ENCODE data around the gene RC3H1.

DNA sequence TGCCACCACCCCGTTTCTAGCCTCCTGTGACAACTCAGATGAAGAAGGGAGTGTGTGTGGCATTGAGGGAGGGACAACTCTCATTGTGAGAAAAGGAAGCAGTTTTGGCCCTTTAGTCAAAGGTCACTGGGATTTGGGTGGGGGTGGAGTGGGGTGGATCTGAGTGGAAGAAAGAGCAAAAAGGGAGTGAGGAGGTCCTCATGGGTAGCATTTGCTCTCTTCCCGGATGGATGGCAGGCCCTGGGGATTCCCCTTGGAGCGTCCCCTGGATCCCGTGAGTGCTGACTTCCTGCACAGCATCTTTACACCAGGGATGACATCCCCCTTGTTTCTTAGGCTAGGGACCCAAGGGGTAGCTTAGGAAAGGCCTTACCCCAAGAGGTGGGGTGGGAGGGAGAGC lies 105.5 kb downstream of the RC3H1 start:
- TF ChIP-seq POLR2A (IDR thresholded peaks at IDR 0.05), result no peak
- no peak for TF ChIP-seq EP300 (IDR thresholded peaks at IDR 0.05)
